ENCODE results near the gene ARHGAP36. TPM values are rescaled to one million over a fixed set of nuclear protein-coding genes. Genes with fewer than 3 reads are reported as not detected.

Gene ARHGAP36
- total and polyA plus RNA-seq, 2 of the 8 experiments (the other 6 are each of a cell fraction or from before 2014, with no cell fraction given), result 0.32 to 0.38 TPM

DNA sequence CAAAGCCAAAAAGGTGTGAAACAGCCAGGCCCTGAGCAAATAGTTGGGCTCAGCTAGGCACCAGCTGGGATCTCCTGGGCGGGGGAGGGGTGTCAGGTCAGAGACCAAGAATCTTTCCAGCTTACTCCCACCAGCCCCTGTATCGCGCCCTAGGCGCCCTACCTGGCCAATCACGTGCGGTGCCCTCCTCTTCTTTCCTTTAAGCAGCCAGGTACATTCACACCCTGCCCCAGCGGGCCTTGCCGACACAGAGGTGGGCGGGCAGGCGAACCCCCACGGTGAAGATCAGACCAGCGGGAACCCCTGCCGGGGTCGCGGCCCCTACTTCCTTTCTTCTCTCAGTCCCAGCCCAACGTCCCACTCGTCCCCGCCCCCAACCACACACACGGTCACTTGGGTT lies 9.1 kb downstream of the ARHGAP36 start:
- H4K5ac ChIP-seq (ENCODE audit: insufficient read length, low read depth, low read length), result no peak overlapping the region
- no peak overlapping the region for H2AK5ac ChIP-seq (ENCODE audit: low read depth, low read length)
- H3K23ac ChIP-seq (ENCODE audit: insufficient read length), result no peak overlapping the region
- H3K56ac ChIP-seq (replicated peaks; ENCODE audit: insufficient read length, low read depth, low read length), result no peak overlapping the region
- peaks cover 2 to 39% (median 27%) of the 10 kb centered on the region in 4 experiments for H3K27me3 ChIP-seq (replicated peaks in 1 of 4; ENCODE audit: control insufficient read depth in 3 of 4, extremely low read depth in 1 of 4, insufficient read depth in 3 of 4, low read length in 3 of 4)
- H3K18ac ChIP-seq (ENCODE audit: extremely low read depth, low read length), result no peak overlapping the region
- H3K4me3 ChIP-seq (ENCODE audit: extremely low read depth in 1 of 4, insufficient read depth in 2 of 4, low read depth in 3 of 4, low read length in 4 of 4), result peak overlapping the region; percentile 51 to 75 (median 52); a peak in 7 of 8 replicates
- WGBS, 2 experiments (ENCODE audit: extremely low coverage in 1 of 2, insufficient coverage in 1 of 2, insufficient read length in 1 of 2, insufficient replicate concordance in 2 of 2, low coverage in 1 of 2, low lambda C conversion rate in 2 of 2, missing lambda C conversion rate in 1 of 2), result 0% methylated on average over 7 of the region's 19 CpGs; no CpG with 5 or more reads in 1 of the 2 experiments
- no peak overlapping the region for H4K91ac ChIP-seq (replicated peaks; ENCODE audit: insufficient read length, low read length)
- H3K4ac ChIP-seq (replicated peaks; ENCODE audit: insufficient read length, low read depth, low read length), result no peak overlapping the region
- H4K8ac ChIP-seq (ENCODE audit: extremely low read depth, insufficient read depth, low read length), result no peak overlapping the region
- CTCF ChIA-PET (ENCODE audit: partially characterized antibody), result interaction anchor here (0.7 to 1.3 kb wide), 3 partner anchors 72 to 560 kb away, joined by 3 read pairs; no protein-coding TSS in a partner anchor
- no peak overlapping the region for H2BK120ac ChIP-seq (replicated peaks; ENCODE audit: low read depth, low read length)
- no peak overlapping the region for H2AFZ ChIP-seq (ENCODE audit: low read length)
- peaks cover 10% of the 10 kb centered on the region for H3K23me2 ChIP-seq (ENCODE audit: low read depth, low read length)
- peak overlapping the region; percentile 97 to 100 for H3K4me2 ChIP-seq (ENCODE audit: insufficient read depth in 1 of 2, low read depth in 2 of 2, low read length in 2 of 2)
- H3K9me3 ChIP-seq (ENCODE audit: insufficient read depth in 2 of 2, low read depth in 1 of 2, low read length in 1 of 2), result no peaks in the 10 kb centered on the region
- TF ChIP-seq JUN (IDR thresholded peaks at IDR 0.05; ENCODE audit: low read depth, low read length) (no peak), MAFK (IDR thresholded peaks at IDR 0.05; ENCODE audit: low read depth, low read length) (no peak), YY1 (IDR thresholded peaks at IDR 0.05; ENCODE audit: low read depth, low read length) (no peak), POLR2AphosphoS5 (IDR thresholded peaks at IDR 0.05; ENCODE audit: low read depth, low read length) (no peak), KDM1A (IDR thresholded peaks at IDR 0.05; ENCODE audit: borderline replicate concordance, low read length) (no peak), TBP (IDR thresholded peaks at IDR 0.05; ENCODE audit: low read depth, low read length) (no peak), TAF7 (optimal IDR thresholded peaks at IDR 0.05; ENCODE audit: borderline replicate concordance, low read depth, low read length) (no peak)
- TF ChIP-seq, protein P1, sequence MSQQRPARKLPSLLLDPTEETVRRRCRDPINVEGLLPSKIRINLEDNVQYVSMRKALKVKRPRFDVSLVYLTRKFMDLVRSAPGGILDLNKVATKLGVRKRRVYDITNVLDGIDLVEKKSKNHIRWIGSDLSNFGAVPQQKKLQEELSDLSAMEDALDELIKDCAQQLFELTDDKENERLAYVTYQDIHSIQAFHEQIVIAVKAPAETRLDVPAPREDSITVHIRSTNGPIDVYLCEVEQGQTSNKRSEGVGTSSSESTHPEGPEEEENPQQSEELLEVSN (IDR thresholded peaks at IDR 0.05), result 0 out of 2 replicates have a peak, but pooled peaks have one; percentile 37
- no peak overlapping the region for H3K27ac ChIP-seq (ENCODE audit: low read depth, low read length)
- H2BK20ac ChIP-seq (ENCODE audit: low read length), result no peak overlapping the region
- peak overlapping the region; percentile 80; the same call in 1 of the 2 replicates for H2BK12ac ChIP-seq (ENCODE audit: low read depth, low read length)
- H2BK5ac ChIP-seq (ENCODE audit: low read depth, low read length), result no peak overlapping the region
- H3K4me1 ChIP-seq (replicated peaks in 1 of 4; ENCODE audit: control insufficient read depth in 3 of 4, insufficient read depth in 4 of 4, low read length in 3 of 4), result peaks cover 2 to 5% (median 3%) of the 10 kb centered on the region in 4 experiments; a peak in 6 of 7 replicates
- H3K9ac ChIP-seq (replicated peaks in 1 of 4; ENCODE audit: extremely low read depth in 1 of 4, low read depth in 3 of 4, low read length in 3 of 4), result no peak overlapping the region
- POLR2A ChIA-PET (ENCODE audit: partially characterized antibody), result no interaction called here
- FAIRE-seq, result peak; percentile 52
- H3K79me2 ChIP-seq (ENCODE audit: control insufficient read depth in 1 of 2, insufficient read depth in 2 of 2, low read length in 2 of 2), result no peaks in the 10 kb centered on the region
- H4K20me1 ChIP-seq (replicated peaks in 1 of 2; ENCODE audit: control insufficient read depth in 1 of 2, insufficient read depth in 2 of 2, low read length in 2 of 2), result no peaks in the 10 kb centered on the region
- DNase-seq (ENCODE audit: low read depth in 1 of 2, low spot score in 2 of 2), result peak in 1 of 2 experiments; percentile 58
- H3K14ac ChIP-seq (ENCODE audit: insufficient read length), result no peak overlapping the region
- H3K79me1 ChIP-seq (ENCODE audit: low read depth, low read length), result no peaks in the 10 kb centered on the region
- no peak overlapping the region for H2BK15ac ChIP-seq (ENCODE audit: low read length)
- no peaks in the 10 kb centered on the region for H3K36me3 ChIP-seq (ENCODE audit: control insufficient read depth in 2 of 4, insufficient read depth in 4 of 4, low read length in 3 of 4)
